GM19328 (cell line): ENCODE results near the gene LGALS3.

Experiments used
- ATAC-seq: cut with Tn5 transposase; IDR thresholded peaks from one replicate; pipeline ENCODE4 v1.9.1; 2021; ENCODE audit warnings: mild to moderate bottlenecking, moderate library complexity; ENCODE audit not compliant: unreplicated experiment

The LGALS3 gene

GRCh38 chr14:55130196-55130550 lies 1.1 kb downstream of the LGALS3 start:
- ATAC-seq = no peak

GRCh38 chr14:55131370-55132137 lies 2.5 kb downstream of the LGALS3 start:
- no peak for ATAC-seq

- ATAC-seq = no peak
Observed at GRCh38 chr14:55133416-55133815, 4.4 kb downstream of the LGALS3 start.

- no peak for ATAC-seq
Observed at GRCh38 chr14:55136241-55136640, 7.2 kb downstream of the LGALS3 start.

- ATAC-seq = no peak
Observed at GRCh38 chr14:55136885-55137786, 8.1 kb downstream of the LGALS3 start.

- ATAC-seq = no peak
Observed at GRCh38 chr14:55138091-55138490, 9.0 kb downstream of the LGALS3 start.

- ATAC-seq = no peak
Observed at GRCh38 chr14:55139141-55139540, 10.1 kb downstream of the LGALS3 start.

- no peak for ATAC-seq
Observed at GRCh38 chr14:55139696-55140509, 10.9 kb downstream of the LGALS3 start.

- ATAC-seq = no peak
Observed at GRCh38 chr14:55141825-55142224, 12.8 kb downstream of the LGALS3 start.

GRCh38 chr14:55142466-55142865 lies 13.4 kb downstream of the LGALS3 start:
- ATAC-seq = no peak

GRCh38 chr14:55146425-55146824 lies 17.4 kb downstream of the LGALS3 start:
- ATAC-seq = no peak

GRCh38 chr14:55151601-55152000 lies 22.5 kb downstream of the LGALS3 start:
- no peak for ATAC-seq

- ATAC-seq = no peak
Observed at GRCh38 chr14:55152052-55152753, 23.2 kb downstream of the LGALS3 start.

GRCh38 chr14:55153951-55154350 lies 24.9 kb downstream of the LGALS3 start:
- no peak for ATAC-seq

- ATAC-seq = no peak
Observed at GRCh38 chr14:55157080-55157479, 28.0 kb downstream of the LGALS3 start.

GRCh38 chr14:55158412-55158811 lies 29.4 kb downstream of the LGALS3 start:
- ATAC-seq = no peak

- no peak for ATAC-seq
Observed at GRCh38 chr14:55160989-55161388, 31.9 kb downstream of the LGALS3 start.

GRCh38 chr14:55170526-55170925 lies 41.5 kb downstream of the LGALS3 start:
- no peak for ATAC-seq

GRCh38 chr14:55180006-55180405 lies 51.0 kb downstream of the LGALS3 start:
- no peak for ATAC-seq

GRCh38 chr14:55180434-55180833 lies 51.4 kb downstream of the LGALS3 start:
- peak; percentile 76 for ATAC-seq
